Measurements from ENCODE around the gene PCED1B.

GRCh38 chr12:47079981-47080724, 732 bp downstream of the PCED1B start:
- TF ChIP-seq CTCF (IDR thresholded peaks at IDR 0.05) (no peak), POLR2AphosphoS5 (IDR thresholded peaks at IDR 0.05) (peak in 2 of 3 donors; percentile 11 to 25)
